Upper lobe of left lung (tissue), 6 donors: ENCODE data around the gene PTPRC. TPM values are rescaled to one million over a fixed set of nuclear protein-coding genes. Genes with fewer than 3 reads are reported as not detected.

Experiments used
- ATAC-seq, 2 donors: fragments of 200-7000 bp; cut with Tn5 transposase; one replicate each; pipeline ENCODE4 v1.9.1; 2022; ENCODE audit warnings: mild to moderate bottlenecking in 2 of 2, moderate library complexity in 2 of 2; ENCODE audit not compliant: low FRiP score in 2 of 2
- DNase-seq, 2 donors: peaks; one replicate each; pipeline ENCODE4 v3.0.0-alpha.2; 2019 to 2020
- H3K27ac ChIP-seq, 4 donors: fragments of 200-600 bp; sonication (generic); one replicate each; pipeline ENCODE4 v1.5.1; 2016 to 2019
- H3K27me3 ChIP-seq, 4 donors: fragments of 200-600 bp; sonication (generic); one replicate each; pipeline ENCODE4 v1.5.1; 2017 to 2019
- H3K36me3 ChIP-seq, 4 donors: fragments of 200-600 bp; sonication (generic); one replicate each; pipeline ENCODE4 v1.5.1; 2016 to 2019
- H3K4me1 ChIP-seq, 4 donors: fragments of 200-600 bp; sonication (generic); one replicate each; pipeline ENCODE4 v1.5.1; 2018 to 2019
- H3K4me3 ChIP-seq, 4 donors: fragments of 200-600 bp; sonication (generic); one replicate each; pipeline ENCODE4 v1.5.1; 2017 to 2019; ENCODE audit warnings: mild to moderate bottlenecking in 2 of 4, moderate library complexity in 1 of 4
- H3K9me3 ChIP-seq, 4 donors: fragments of 200-600 bp; sonication (generic); one replicate each; pipeline ENCODE4 v1.5.1; 2018 to 2019
- CTCF ChIP-seq, 6 experiments: fragments of 450-650 bp in 4 of 6; fragments of 200-600 bp in 2 of 6; sonication (generic) in 2 of 6; IDR thresholded peaks; one replicate each; pipeline ENCODE4 v1.5.1; 2016 to 2019; ENCODE audit warnings: antibody characterized with exemption in 6 of 6
- EP300 ChIP-seq, 4 donors: sonication (generic); formaldehyde crosslinking; IDR thresholded peaks; one replicate each; pipeline ENCODE4 v1.5.1; 2017; ENCODE audit warnings: antibody characterized with exemption in 4 of 4, control low read depth in 2 of 4
- POLR2A ChIP-seq, 4 donors: fragments of 450-650 bp; IDR thresholded peaks; one replicate each; pipeline ENCODE4 v1.5.1; 2016 to 2017; ENCODE audit warnings: antibody characterized with exemption in 4 of 4, mild to moderate bottlenecking in 2 of 4
- POLR2AphosphoS5 ChIP-seq, 2 donors: sonication (generic); formaldehyde crosslinking; IDR thresholded peaks; one replicate each; pipeline ENCODE4 v1.5.1; 2017; ENCODE audit warnings: antibody characterized with exemption in 2 of 2
- WGBS, 2 donors: methylation state at CpG; one replicate each; pipeline ENCODE4 v1.1.5; 2017 to 2018; 5-methylcytosine and 5-hydroxymethylcytosine counted together
- total RNA-seq, 6 donors: library from RNA; depleted of rRNA in 4 of 6; stranded (reverse); fragments of >200 nt in 4 of 6; gene quantifications; one replicate each; pipeline versions ENCODE4 v1.1.0 to v1.2.1, GENCODE V29; 2016 to 2021
- donor health status: DM: no; HTN: no; CAD: no; lungs with moderate emphysema.
- donor health status: DM: no; HTN: yes; CAD: no; lungs with severe emphysema.

PTPRC gene
- total RNA-seq, 6 donors from 2014 or later = 70.2 to 171 (median 101) TPM

GRCh38 chr1:198773523-198773922 lies 134.7 kb downstream of the PTPRC start:
- no peaks in the 10 kb centered on the region for H3K9me3 ChIP-seq
- 88 to 98% methylated on average over 3 of the region's 3 CpGs for WGBS, 2 donors
- no peak for TF ChIP-seq POLR2AphosphoS5 (IDR thresholded peaks at IDR 0.05)
- no peak for TF ChIP-seq CTCF (IDR thresholded peaks at IDR 0.05)
- TF ChIP-seq EP300 (IDR thresholded peaks at IDR 0.05) = no peak
- TF ChIP-seq POLR2A (IDR thresholded peaks at IDR 0.05) = no peak
- no peak for ATAC-seq
- H3K4me1 ChIP-seq = peaks cover 0 to 26% (median 5%) of the 10 kb centered on the region in 4 donors
- H3K27me3 ChIP-seq = no peaks in the 10 kb centered on the region
- H3K4me3 ChIP-seq = no peak overlapping the region
- H3K36me3 ChIP-seq = no peaks in the 10 kb centered on the region
- no peak overlapping the region for H3K27ac ChIP-seq
- DNase-seq = no peak

- DNase-seq (no peak), ATAC-seq (no peak)
- 89 to 90% methylated on average over 2 of the region's 2 CpGs for WGBS, 2 donors
- Histone ChIP-seq H3K36me3 (no peaks in the 10 kb centered on the region), H3K27me3 (no peaks in the 10 kb centered on the region), H3K27ac (peak overlapping the region in 1 of 4 donors; percentile 30), H3K4me3 (no peak overlapping the region), H3K4me1 (peaks cover 0 to 26% (median 5%) of the 10 kb centered on the region in 4 donors), H3K9me3 (no peaks in the 10 kb centered on the region)
- TF ChIP-seq EP300 (IDR thresholded peaks at IDR 0.05) = no peak
- TF ChIP-seq POLR2A (IDR thresholded peaks at IDR 0.05) = no peak
- no peak for TF ChIP-seq CTCF (IDR thresholded peaks at IDR 0.05)
- no peak for TF ChIP-seq POLR2AphosphoS5 (IDR thresholded peaks at IDR 0.05)
Measured at GRCh38 chr1:198774421-198774820, 135.6 kb downstream of the PTPRC start.

- TF ChIP-seq POLR2A (IDR thresholded peaks at IDR 0.05) (no peak), CTCF (IDR thresholded peaks at IDR 0.05) (no peak), EP300 (IDR thresholded peaks at IDR 0.05) (no peak), POLR2AphosphoS5 (IDR thresholded peaks at IDR 0.05) (no peak)
- H3K27ac ChIP-seq = peak overlapping the region; percentile 78 to 88 (median 83)
- ATAC-seq (no peak), DNase-seq (no peak)
- H3K27me3 ChIP-seq = no peaks in the 10 kb centered on the region
- WGBS, 2 donors = 92 to 93% methylated on average over 6 of the region's 6 CpGs
- no peaks in the 10 kb centered on the region for H3K9me3 ChIP-seq
- no peaks in the 10 kb centered on the region for H3K36me3 ChIP-seq
- peaks cover 0 to 26% (median 5%) of the 10 kb centered on the region in 4 donors for H3K4me1 ChIP-seq
- H3K4me3 ChIP-seq = no peak overlapping the region
Measured at GRCh38 chr1:198775606-198776005, 136.8 kb downstream of the PTPRC start.

- DNase-seq = peak in 1 of 2 donors; percentile 83
- ATAC-seq = peak; percentile 92 to 94
- Histone ChIP-seq H3K9me3 (no peaks in the 10 kb centered on the region), H3K4me3 (no peak overlapping the region), H3K36me3 (no peaks in the 10 kb centered on the region), H3K27ac (peak overlapping the region; percentile 78 to 88 (median 83)), H3K4me1 (peaks cover 0 to 26% (median 5%) of the 10 kb centered on the region in 4 donors), H3K27me3 (no peaks in the 10 kb centered on the region)
- TF ChIP-seq POLR2A (IDR thresholded peaks at IDR 0.05) = peak in 1 of 4 donors; percentile 66
- no peak for TF ChIP-seq CTCF (IDR thresholded peaks at IDR 0.05)
- TF ChIP-seq EP300 (IDR thresholded peaks at IDR 0.05) = peak in 3 of 4 donors; percentile 91 to 98 (median 97)
- peak; percentile 83 to 92 for TF ChIP-seq POLR2AphosphoS5 (IDR thresholded peaks at IDR 0.05)
- WGBS, 2 donors = 34 to 52% methylated on average over 4 of the region's 4 CpGs
Measured at GRCh38 chr1:198776602-198777029, 137.8 kb downstream of the PTPRC start.

GRCh38 chr1:198778049-198778448 lies 139.2 kb downstream of the PTPRC start:
- ATAC-seq (peak in 1 of 2 donors; percentile 44), DNase-seq (peak in 1 of 2 donors; percentile 52)
- Histone ChIP-seq H3K36me3 (no peaks in the 10 kb centered on the region), H3K27me3 (no peaks in the 10 kb centered on the region), H3K27ac (peak overlapping the region; percentile 78 to 88 (median 83)), H3K9me3 (no peaks in the 10 kb centered on the region), H3K4me3 (no peak overlapping the region), H3K4me1 (peaks cover 0 to 26% (median 5%) of the 10 kb centered on the region in 4 donors)
- TF ChIP-seq POLR2A (IDR thresholded peaks at IDR 0.05) (peak in 1 of 4 donors; percentile 9), POLR2AphosphoS5 (IDR thresholded peaks at IDR 0.05) (no peak), EP300 (IDR thresholded peaks at IDR 0.05) (no peak)
- WGBS, 2 donors = 48 to 70% methylated on average over 4 of the region's 4 CpGs
